PC-3 (cell line): ENCODE measurements around the gene RAC3.

ENCODE experiments used
- EZH2 ChIP-seq: fragments of 300-600 bp; sonication (generic); IDR thresholded peaks from one replicate; pipeline ENCODE4 v1.6.1; 2017; ENCODE audit warnings: antibody characterized with exemption, mild to moderate bottlenecking, low read length; ENCODE audit not compliant: unreplicated experiment
- EZH2phosphoT487 ChIP-seq: fragments of 300-600 bp; sonication (generic); IDR thresholded peaks from 2 replicates; pipeline ENCODE4 v1.6.1; 2018; ENCODE audit warnings: mild to moderate bottlenecking, antibody characterized with exemption, low read length, borderline replicate concordance
- TF ChIP-seq, protein P1 (sequence below): fragments of 300-600 bp; sonication (generic); conservative IDR thresholded peaks from 2 replicates; pipeline ENCODE4 v1.5.1; 2017; ENCODE audit warnings: antibody characterized with exemption, low read depth, mild to moderate bottlenecking, low read length

DNA sequence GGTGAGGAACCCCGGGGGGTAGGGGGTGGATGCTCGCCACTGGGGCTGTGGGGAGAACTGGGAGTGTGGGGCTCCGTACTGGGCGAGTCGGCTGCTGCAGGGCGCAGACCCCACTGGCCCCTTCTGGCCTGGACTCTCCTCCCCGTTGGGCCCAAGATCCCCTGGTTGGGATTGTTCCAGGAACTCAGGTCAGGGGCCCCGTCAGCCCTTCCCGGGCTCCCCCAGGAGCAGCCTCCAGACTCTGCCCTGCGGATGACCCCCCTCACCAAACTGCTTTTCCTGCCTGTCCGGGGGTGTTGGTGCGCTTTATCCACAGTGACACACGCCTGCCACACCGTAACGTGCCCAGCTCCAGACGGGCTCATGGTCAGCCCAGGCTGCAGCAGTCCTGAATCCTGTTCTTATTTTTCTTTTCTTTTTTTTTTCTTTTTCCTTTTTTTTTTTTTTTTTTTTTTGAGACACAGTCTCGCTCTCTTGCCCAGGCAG lies 29.9 kb upstream of the RAC3 start:
- TF ChIP-seq, protein P1, sequence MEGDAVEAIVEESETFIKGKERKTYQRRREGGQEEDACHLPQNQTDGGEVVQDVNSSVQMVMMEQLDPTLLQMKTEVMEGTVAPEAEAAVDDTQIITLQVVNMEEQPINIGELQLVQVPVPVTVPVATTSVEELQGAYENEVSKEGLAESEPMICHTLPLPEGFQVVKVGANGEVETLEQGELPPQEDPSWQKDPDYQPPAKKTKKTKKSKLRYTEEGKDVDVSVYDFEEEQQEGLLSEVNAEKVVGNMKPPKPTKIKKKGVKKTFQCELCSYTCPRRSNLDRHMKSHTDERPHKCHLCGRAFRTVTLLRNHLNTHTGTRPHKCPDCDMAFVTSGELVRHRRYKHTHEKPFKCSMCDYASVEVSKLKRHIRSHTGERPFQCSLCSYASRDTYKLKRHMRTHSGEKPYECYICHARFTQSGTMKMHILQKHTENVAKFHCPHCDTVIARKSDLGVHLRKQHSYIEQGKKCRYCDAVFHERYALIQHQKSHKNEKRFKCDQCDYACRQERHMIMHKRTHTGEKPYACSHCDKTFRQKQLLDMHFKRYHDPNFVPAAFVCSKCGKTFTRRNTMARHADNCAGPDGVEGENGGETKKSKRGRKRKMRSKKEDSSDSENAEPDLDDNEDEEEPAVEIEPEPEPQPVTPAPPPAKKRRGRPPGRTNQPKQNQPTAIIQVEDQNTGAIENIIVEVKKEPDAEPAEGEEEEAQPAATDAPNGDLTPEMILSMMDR: no peak
- no peak for TF ChIP-seq EZH2
- TF ChIP-seq EZH2phosphoT487: no peak
